ENCODE data around the gene PCCA. TPM values are rescaled to one million over a fixed set of nuclear protein-coding genes. Genes with fewer than 3 reads are reported as not detected.
"Not testable (repeated sequence)": the region's sequence is repeated elsewhere in the genome, so short reads cannot be mapped to it uniquely, and the experiment has no call there.

PCCA gene
- polyA plus RNA-seq, 3 donors = 15.4 to 52.1 (median 26.1) TPM

DNA sequence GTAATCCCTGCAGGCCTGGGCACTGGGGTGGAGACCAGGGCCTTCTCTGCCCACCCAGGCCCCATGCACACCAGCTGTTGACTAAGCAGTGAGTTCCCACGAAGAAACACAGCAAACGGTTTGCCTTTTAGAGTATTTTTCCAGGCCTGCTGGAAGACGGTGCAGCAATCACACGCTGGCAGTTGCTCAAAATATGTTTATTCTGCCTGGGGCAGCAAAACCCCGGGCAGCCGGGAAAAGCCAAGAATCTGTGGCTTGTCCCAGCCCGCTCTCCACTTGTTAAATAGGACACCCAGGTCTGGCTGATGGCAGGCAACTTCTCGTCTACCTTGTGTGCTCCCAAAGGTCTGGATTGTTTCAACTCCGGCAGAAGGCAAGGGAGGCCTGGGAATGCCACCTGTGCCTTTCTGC is 458.9 kb downstream of the PCCA start:
- H3K27ac ChIP-seq (ENCODE audit: low read depth, low read length) = no peak overlapping the region
- WGBS, 3 donors = 40 to 87% (median 74%) methylated on average over 9 of the region's 9 CpGs

GRCh38 chr13:100549316-100549715 is 460.4 kb downstream of the PCCA start:
- H3K27ac ChIP-seq (ENCODE audit: low read depth, low read length) = no peak overlapping the region
- 89 to 93% (median 90%) methylated on average over 9 of the region's 9 CpGs for WGBS, 3 donors

- no peak overlapping the region for H3K27ac ChIP-seq (ENCODE audit: low read depth, low read length)
- WGBS, 3 donors = 94 to 97% (median 94%) methylated on average over 11 of the region's 11 CpGs
Measured at GRCh38 chr13:100552755-100553154, 463.9 kb downstream of the PCCA start.

DNA sequence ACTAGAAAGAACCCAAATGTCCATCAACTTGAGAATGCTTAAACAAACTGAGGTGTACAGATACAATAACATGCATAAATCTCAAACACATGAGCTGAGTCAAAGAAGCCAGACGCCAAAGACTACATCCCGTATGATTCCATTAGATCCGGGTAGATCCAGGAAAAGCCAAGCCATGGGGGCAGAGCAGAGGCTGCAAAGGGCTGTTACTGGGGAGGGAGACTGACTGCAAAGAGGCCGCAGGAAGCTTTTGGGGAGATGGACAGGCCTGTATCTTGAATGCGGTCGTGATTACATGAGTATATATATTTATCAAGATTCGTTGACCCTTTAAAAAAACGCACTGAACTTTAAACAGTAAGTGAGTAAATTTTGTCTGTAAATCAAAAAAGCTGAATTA is 471.0 kb downstream of the PCCA start:
- 89 to 96% (median 95%) methylated on average over 8 of the region's 8 CpGs for WGBS, 3 donors
- no peak overlapping the region for H3K27ac ChIP-seq (ENCODE audit: low read depth, low read length)

DNA sequence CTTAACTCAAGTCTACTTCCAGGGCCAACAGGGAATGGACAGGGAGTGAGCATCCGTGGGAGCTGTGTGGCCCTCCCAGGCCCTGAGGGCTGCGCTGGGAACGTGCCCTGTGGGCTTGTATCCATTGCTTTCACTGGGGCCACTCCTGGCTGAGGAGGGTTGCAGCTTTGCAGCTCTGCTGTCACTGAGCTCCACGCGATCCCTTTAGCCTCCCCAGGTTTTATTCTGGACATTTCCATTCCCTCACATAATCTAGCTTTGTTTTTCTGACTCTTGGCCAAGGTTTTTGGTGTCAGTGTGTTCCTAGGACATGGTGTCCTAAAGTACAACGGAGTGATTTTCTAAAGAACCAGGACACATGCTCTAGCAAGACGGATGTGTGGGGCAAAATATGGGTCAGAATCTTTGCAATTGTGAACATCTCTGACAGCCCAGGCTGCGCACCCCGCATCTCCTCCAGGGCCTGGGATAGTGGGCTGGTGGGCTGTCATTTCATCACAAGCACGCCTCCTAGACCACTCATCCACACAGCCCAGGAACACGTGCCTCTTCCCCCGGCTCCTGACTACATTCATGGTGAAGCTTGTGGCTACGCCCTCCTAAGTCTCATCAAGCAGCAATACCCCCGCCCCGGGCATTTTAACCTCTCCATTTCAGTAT is 471.7 kb downstream of the PCCA start:
- no peak overlapping the region for H3K27ac ChIP-seq (ENCODE audit: low read depth, low read length)
- 82 to 90% (median 88%) methylated on average over 15 of the region's 15 CpGs for WGBS, 3 donors

DNA sequence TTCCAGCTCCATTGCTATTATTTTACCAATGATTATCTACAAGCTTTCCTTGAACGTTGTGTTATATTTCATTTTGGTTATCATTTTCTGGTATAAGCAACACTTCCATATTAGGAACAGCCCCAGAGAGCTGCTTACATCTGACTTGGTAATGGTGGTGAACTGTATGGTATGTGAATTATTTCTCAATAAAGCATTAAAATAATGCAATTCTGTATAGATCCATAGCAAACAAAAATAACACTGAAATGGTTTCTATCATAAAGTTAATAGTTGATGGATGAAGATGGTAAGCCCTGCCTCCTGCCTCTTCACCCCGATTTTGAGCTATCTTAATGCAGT is 472.2 kb downstream of the PCCA start:
- 68 to 87% (median 85%) methylated on average over 2 of the region's 2 CpGs for WGBS, 3 donors
- no peak overlapping the region for H3K27ac ChIP-seq (ENCODE audit: low read depth, low read length)

DNA sequence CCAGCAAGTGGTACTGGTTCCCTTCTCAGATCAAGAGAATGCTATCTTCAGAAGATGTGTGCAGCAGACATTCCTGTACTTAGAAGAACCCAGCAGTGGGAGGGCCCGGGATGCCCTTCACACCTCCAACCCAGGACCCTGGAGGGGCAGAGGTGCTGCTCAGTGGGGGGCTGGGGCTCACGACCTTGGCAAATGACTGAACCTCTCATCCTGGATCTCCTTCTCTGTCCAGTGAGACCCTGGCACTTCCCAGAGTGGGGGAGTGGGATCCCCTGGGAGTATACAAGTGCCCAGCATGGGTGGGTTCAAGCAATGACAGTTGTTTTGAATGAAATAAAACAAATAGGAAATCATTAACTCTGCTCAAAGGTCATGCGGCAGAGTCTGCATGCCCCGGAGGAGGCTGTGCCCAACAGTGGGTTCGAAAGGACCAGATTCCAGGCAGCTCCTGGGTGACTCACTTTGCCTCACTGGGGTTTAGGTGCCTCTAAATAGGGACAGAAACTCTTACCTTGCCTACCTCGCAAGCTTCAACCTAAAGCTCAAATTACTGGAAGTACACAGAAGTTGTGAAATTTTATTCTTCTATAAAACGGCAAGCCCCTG is 472.8 kb downstream of the PCCA start:
- WGBS, 3 donors = 60 to 70% (median 67%) methylated on average over 7 of the region's 7 CpGs
- H3K27ac ChIP-seq (ENCODE audit: low read depth, low read length) = no peak overlapping the region

GRCh38 chr13:100563779-100564178 is 474.9 kb downstream of the PCCA start:
- no peak overlapping the region for H3K27ac ChIP-seq (ENCODE audit: low read depth, low read length)
- WGBS, 3 donors = 96 to 98% (median 96%) methylated on average over 7 of the region's 7 CpGs

- WGBS, 3 donors = 38 to 88% (median 84%) methylated on average over 13 of the region's 13 CpGs
- no peak overlapping the region for H3K27ac ChIP-seq (ENCODE audit: low read depth, low read length)
Measured at GRCh38 chr13:100564444-100565223, 475.7 kb downstream of the PCCA start.

GRCh38 chr13:100565286-100565685 is 476.4 kb downstream of the PCCA start:
- WGBS, 3 donors = 48 to 71% (median 69%) methylated on average over 8 of the region's 8 CpGs
- no peak overlapping the region for H3K27ac ChIP-seq (ENCODE audit: low read depth, low read length)

DNA sequence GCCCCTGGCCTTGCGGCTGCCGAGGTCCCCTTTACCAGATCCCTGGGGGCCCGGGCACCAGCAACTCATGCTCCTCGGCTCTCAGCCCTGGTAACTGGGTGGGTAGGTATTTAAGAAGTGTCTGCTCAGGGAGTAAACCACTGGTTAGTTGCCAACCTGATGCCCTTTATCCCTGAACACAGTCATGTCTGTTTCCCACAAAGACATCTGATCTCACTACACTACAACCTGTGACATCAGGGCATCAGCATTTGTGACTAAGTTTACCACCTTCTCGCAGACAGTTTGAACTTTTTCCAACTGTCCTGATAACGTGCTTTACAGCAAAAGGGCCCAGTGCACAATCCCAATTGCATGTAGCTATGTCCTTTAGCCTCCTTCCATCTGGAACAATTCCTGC is 477.6 kb downstream of the PCCA start:
- H3K27ac ChIP-seq (ENCODE audit: low read depth, low read length) = no peak overlapping the region
- WGBS, 3 donors = 89 to 91% (median 90%) methylated on average over 6 of the region's 6 CpGs

- 30 to 43% (median 36%) methylated on average over 2 of the region's 2 CpGs for WGBS, 3 donors
- no peak overlapping the region for H3K27ac ChIP-seq (ENCODE audit: low read depth, low read length)
Measured at GRCh38 chr13:100573121-100573520, 484.2 kb downstream of the PCCA start.

- H3K27ac ChIP-seq (ENCODE audit: low read depth, low read length) = not testable (repeated sequence)
- 95 to 98% (median 98%) methylated on average over 4 of the region's 4 CpGs for WGBS, 3 donors
Measured at GRCh38 chr13:100577239-100577638, 488.3 kb downstream of the PCCA start.

Other genes with a start within 250 kb of the PCCA start
- gene ZIC5, start 117.3 kb upstream of the PCCA start, polyA plus RNA-seq = not detected
- under 1 TPM in 1 of 3 donors, not detected in 2; 0.11 TPM for gene ZIC2, start 107.3 kb upstream of the PCCA start, polyA plus RNA-seq

Data from adipose tissue (tissue), 3 donors.